Upper lobe of left lung (tissue), 4 donors: ENCODE measurements around the gene CDC34.
A peak's percentile ranks its signal among the peaks of the same experiment; 100 is the strongest.

Experiments
- CTCF ChIP-seq, 6 experiments: fragments of 450-650 bp in 4 of 6; fragments of 200-600 bp in 2 of 6; sonication (generic) in 2 of 6; IDR thresholded peaks; one replicate each; pipeline ENCODE4 v1.5.1; 2016 to 2019; ENCODE audit warnings: antibody characterized with exemption in 6 of 6
- POLR2A ChIP-seq, 4 donors: fragments of 450-650 bp; IDR thresholded peaks; one replicate each; pipeline ENCODE4 v1.5.1; 2016 to 2017; ENCODE audit warnings: antibody characterized with exemption in 4 of 4, mild to moderate bottlenecking in 2 of 4
- POLR2AphosphoS5 ChIP-seq, 2 donors: sonication (generic); formaldehyde crosslinking; IDR thresholded peaks; one replicate each; pipeline ENCODE4 v1.5.1; 2017; ENCODE audit warnings: antibody characterized with exemption in 2 of 2

GRCh38 chr19:511101-511851, 20.3 kb upstream of the CDC34 start:
- TF ChIP-seq POLR2AphosphoS5 (IDR thresholded peaks at IDR 0.05) (peak in 1 of 2 donors; percentile 6), POLR2A (IDR thresholded peaks at IDR 0.05) (peak in 1 of 4 donors; percentile 20), CTCF (IDR thresholded peaks at IDR 0.05) (no peak)
